HEK293T (cell line): ENCODE measurements around the gene TMED4.
"Not testable (repeated sequence)": the region's sequence is repeated elsewhere in the genome, so short reads cannot be mapped to it uniquely, and the experiment has no call there.

Experiments
- CTCF ChIA-PET: fragments of 350-600 bp; formaldehyde crosslinking; extraction: SDS; loops from one replicate; lab custom pipeline; 2021; ENCODE audit warnings: antibody characterized with exemption, inconsistent platforms; lab: Yijun Ruan, JAX
- POLR2A ChIA-PET: fragments of 350-600 bp; formaldehyde crosslinking; extraction: SDS; loops from one replicate; lab custom pipeline; 2020; ENCODE audit warnings: antibody characterized with exemption, inconsistent platforms; lab: Yijun Ruan, JAX
- DNase-seq: peaks from one replicate; pipeline ENCODE4 v3.0.0; 2012; ENCODE audit warnings: mixed read lengths; ENCODE audit errors: extremely low spot score
- ARNT ChIP-seq: fragments of 450-650 bp; IDR thresholded peaks from 2 replicates; pipeline ENCODE4 v1.6.1; 2017; ENCODE audit warnings: mild to moderate bottlenecking
- BHLHE40 ChIP-seq: fragments of 450-650 bp; IDR thresholded peaks from 2 replicates; pipeline ENCODE4 v1.6.1; 2016; ENCODE audit warnings: mild to moderate bottlenecking, moderate library complexity, borderline replicate concordance
- CTBP1 ChIP-seq: fragments of 450-650 bp; IDR thresholded peaks from 2 replicates; pipeline ENCODE4 v1.6.1; 2016; ENCODE audit warnings: borderline replicate concordance
- ELF4 ChIP-seq: fragments of 450-650 bp; IDR thresholded peaks from 2 replicates; pipeline ENCODE4 v1.6.1; 2017; ENCODE audit warnings: antibody characterized with exemption
- FOXA1 ChIP-seq: fragments of 450-650 bp; IDR thresholded peaks from 2 replicates; pipeline ENCODE4 v1.6.1; 2016; ENCODE audit warnings: mild to moderate bottlenecking
- FOXK2 ChIP-seq: fragments of 450-650 bp; IDR thresholded peaks from 2 replicates; pipeline ENCODE4 v1.6.1; 2016; ENCODE audit warnings: mild to moderate bottlenecking
- FOXM1 ChIP-seq: fragments of 450-650 bp; IDR thresholded peaks from 2 replicates; pipeline ENCODE4 v1.6.1; 2017; ENCODE audit warnings: mild to moderate bottlenecking, borderline replicate concordance
- HDGF ChIP-seq: fragments of 450-650 bp; IDR thresholded peaks from 2 replicates; pipeline ENCODE4 v1.6.1; 2017; ENCODE audit warnings: antibody characterized with exemption, borderline replicate concordance
- L3MBTL2 ChIP-seq: fragments of 450-650 bp; conservative IDR thresholded peaks from 2 replicates; pipeline ENCODE4 v1.6.1; 2016; ENCODE audit warnings: mild to moderate bottlenecking
- LEF1 ChIP-seq: fragments of 450-650 bp; IDR thresholded peaks from 2 replicates; pipeline ENCODE4 v1.6.1; 2017; ENCODE audit warnings: mild to moderate bottlenecking, borderline replicate concordance
- NFRKB ChIP-seq: fragments of 450-650 bp; IDR thresholded peaks from 2 replicates; pipeline ENCODE4 v1.6.1; 2016; ENCODE audit warnings: mild to moderate bottlenecking, moderate library complexity
- PKNOX1 ChIP-seq: fragments of 450-650 bp; IDR thresholded peaks from 2 replicates; pipeline ENCODE4 v1.6.1; 2016
- SP1 ChIP-seq: fragments of 450-650 bp; IDR thresholded peaks from 2 replicates; pipeline ENCODE4 v1.6.1; 2017
- SUZ12 ChIP-seq: fragments of 450-650 bp; IDR thresholded peaks from 2 replicates; pipeline ENCODE4 v1.6.1; 2016; ENCODE audit warnings: mild to moderate bottlenecking
- TARDBP ChIP-seq: fragments of 450-650 bp; IDR thresholded peaks from 2 replicates; pipeline ENCODE4 v1.6.1; 2016
- ZNF384 ChIP-seq: fragments of 450-650 bp; IDR thresholded peaks from 2 replicates; pipeline ENCODE4 v1.6.1; 2016

Gene TMED4

GRCh38 chr7:44561962-44562621, 19.9 kb downstream of the TMED4 start:
- TF ChIP-seq SP1 (no peak), ELF4 (0 out of 2 replicates have a peak, but pooled peaks have one; percentile 17)
- POLR2A ChIA-PET = interaction anchor here (0.9 to 2.2 kb wide), 3 partner anchors 8 to 71 kb away, joined by 3 to 13 read pairs (median 3); partner anchors contain the start of genes DDX56 and NUDCD3
- CTCF ChIA-PET = no interaction called here
- DNase-seq = no peak

GRCh38 chr7:44561481-44561880, 20.6 kb downstream of the TMED4 start:
- TF ChIP-seq ZNF384 (no peak), ARNT (no peak), HDGF (no peak), CTBP1 (no peak), FOXK2 (no peak), L3MBTL2 (no peak), BHLHE40 (no peak), FOXA1 (no peak), FOXM1 (no peak), TARDBP (no peak)
- DNase-seq = no peak
- ChIA-PET CTCF (interaction anchor here (1.4 kb wide), 1 partner anchor 27 kb away, joined by 4 read pairs; no protein-coding TSS in a partner anchor), POLR2A (interaction anchor here (0.9 to 2.2 kb wide), 2 partner anchors 11 to 71 kb away, joined by 3 to 13 read pairs; partner anchors contain the start of genes DDX56 and NUDCD3)

- TF ChIP-seq FOXK2 = no peak
- no peak for TF ChIP-seq PKNOX1
- no peak for TF ChIP-seq ARNT
- TF ChIP-seq ELF4 = no peak
- POLR2A ChIA-PET = no interaction called here
Measured at GRCh38 chr7:44559485-44559884, 22.5 kb downstream of the TMED4 start.

GRCh38 chr7:44557485-44557884, 24.5 kb downstream of the TMED4 start:
- POLR2A ChIA-PET = interaction anchor here (1.0 kb wide), 1 partner anchor 16 kb away, joined by 3 read pairs; the partner anchor contains the start of gene DDX56
- CTCF ChIA-PET = no interaction called here
- TF ChIP-seq FOXA1 (no peak), FOXK2 (no peak), ZNF384 (no peak), ELF4 (no peak), ARNT (no peak), CTBP1 (no peak), HDGF (no peak), LEF1 (no peak), SUZ12 (no peak), FOXM1 (no peak), TARDBP (no peak), BHLHE40 (no peak), L3MBTL2 (no peak), SP1 (no peak), PKNOX1 (no peak), NFRKB (no peak)
- no peak for DNase-seq

More at GRCh38 chr7:44559485-44559884, 22.5 kb downstream of the TMED4 start:
- DNase-seq = no peak
- CTCF ChIA-PET = no interaction called here

GRCh38 chr7:44555350-44555749, 26.7 kb downstream of the TMED4 start:
- POLR2A ChIA-PET = no interaction called here
- CTCF ChIA-PET = no interaction called here
- DNase-seq = no peak
- no peak for TF ChIP-seq ELF4
- TF ChIP-seq CTBP1 = no peak
- no peak for TF ChIP-seq SP1
- TF ChIP-seq PKNOX1 = no peak
- no peak for TF ChIP-seq HDGF
- TF ChIP-seq BHLHE40 = no peak
- TF ChIP-seq ARNT = no peak
- no peak for TF ChIP-seq FOXK2
- TF ChIP-seq TARDBP = no peak
- TF ChIP-seq LEF1 = no peak
- no peak for TF ChIP-seq FOXA1
- TF ChIP-seq ZNF384 = no peak
- TF ChIP-seq L3MBTL2 = no peak
- no peak for TF ChIP-seq NFRKB
- no peak for TF ChIP-seq SUZ12
- TF ChIP-seq FOXM1 = no peak

- CTCF ChIA-PET, DNase-seq, POLR2A ChIA-PET: not testable (repeated sequence)
Measured at GRCh38 chr7:44552473-44553005, 29.5 kb downstream of the TMED4 start.

GRCh38 chr7:44549457-44549856, 32.6 kb downstream of the TMED4 start:
- POLR2A ChIA-PET = no interaction called here
- DNase-seq = no peak
- TF ChIP-seq CTBP1 = no peak
- TF ChIP-seq SUZ12 = no peak
- TF ChIP-seq HDGF = no peak
- TF ChIP-seq TARDBP = no peak
- no peak for TF ChIP-seq ELF4
- TF ChIP-seq FOXA1 = no peak
- no peak for TF ChIP-seq FOXM1
- TF ChIP-seq ZNF384 = no peak
- TF ChIP-seq ARNT = no peak
- no peak for TF ChIP-seq FOXK2
- TF ChIP-seq PKNOX1 = no peak
- CTCF ChIA-PET = no interaction called here
